ENCODE measurements around the gene SERTAD2.

The SERTAD2 gene

GRCh38 chr2:64650722-64651338 lies 2.9 kb downstream of the SERTAD2 start:
- intact Hi-C loops (cut with DNase I) = loop anchor here (5.0 kb wide), 1 partner anchor 116 kb away; no protein-coding TSS in a partner anchor
- no peak for DNase-seq

DNA sequence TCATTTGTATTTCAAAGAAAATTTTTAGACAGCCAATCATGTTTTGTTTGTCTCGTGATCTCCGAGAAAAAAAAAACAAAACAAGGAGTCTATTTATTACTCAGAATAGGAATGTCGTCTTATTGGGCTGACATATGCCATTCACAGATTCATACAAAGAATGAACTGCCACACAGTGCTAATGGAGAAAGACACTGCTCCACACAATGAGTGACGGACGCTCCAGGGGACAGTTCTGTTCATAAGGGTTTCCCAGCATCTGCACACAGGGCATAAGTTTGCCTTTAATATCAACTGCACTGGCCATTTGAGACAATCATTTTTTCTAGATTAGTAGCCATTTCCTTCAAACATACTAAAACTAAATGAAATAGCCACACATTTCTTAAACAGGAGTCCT lies 3.4 kb downstream of the SERTAD2 start:
- no peak for DNase-seq
- intact Hi-C loops (cut with DNase I) = loop anchor here (5.0 kb wide), 1 partner anchor 117 kb away; no protein-coding TSS in a partner anchor

DNA sequence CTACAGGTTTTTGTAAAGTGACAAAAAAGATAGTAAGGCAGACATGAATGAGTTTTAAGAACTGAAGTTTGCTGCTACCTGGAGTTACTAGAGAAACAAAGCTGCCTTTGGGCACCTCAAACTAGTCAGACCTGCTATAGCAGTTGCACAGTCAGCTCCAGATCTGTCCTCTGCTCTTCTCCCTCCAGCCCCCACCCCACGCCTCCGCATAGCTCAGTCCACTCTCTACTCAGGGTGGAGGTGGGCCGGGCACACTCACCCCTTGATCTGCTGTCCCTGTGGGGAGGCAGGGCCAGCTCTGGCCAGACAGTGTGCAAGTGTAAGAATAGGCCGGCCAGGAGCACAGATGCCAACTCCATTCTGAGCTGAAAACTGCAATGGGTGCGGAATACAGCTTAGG lies 4.1 kb downstream of the SERTAD2 start:
- intact Hi-C loops (cut with DNase I) = loop anchor here (5.0 to 10.0 kb wide), 2 partner anchors 118 to 185 kb away; no protein-coding TSS in a partner anchor
- DNase-seq = no peak

DNA sequence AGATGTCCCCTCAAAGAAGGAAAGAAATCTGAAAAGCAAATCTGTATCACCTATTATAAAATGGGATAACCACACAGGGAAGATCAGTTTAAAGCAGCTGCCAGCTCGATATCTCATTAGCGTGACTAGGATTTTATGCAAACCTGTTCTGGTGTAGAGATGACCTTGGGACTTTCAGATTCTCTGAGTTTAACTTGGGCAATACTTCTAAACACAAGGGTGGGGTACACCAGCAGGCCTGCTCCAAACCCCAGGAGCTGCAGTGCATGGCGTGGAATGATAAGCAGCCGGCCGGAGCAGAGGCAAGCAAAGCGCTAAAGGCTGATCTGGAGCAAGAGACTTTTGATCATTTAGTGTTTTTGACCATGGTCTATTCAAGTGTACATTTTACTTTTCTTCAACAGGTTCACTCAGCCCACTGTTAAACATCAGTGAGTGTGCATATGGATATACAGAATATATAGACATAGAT lies 4.7 kb downstream of the SERTAD2 start:
- DNase-seq = no peak
- intact Hi-C loops (cut with DNase I) = loop anchor here (10.0 kb wide), 1 partner anchor 186 kb away; no protein-coding TSS in a partner anchor

- intact Hi-C loops (cut with DNase I) = loop anchor here (1.0 to 10.0 kb wide), 2 partner anchors 189 to 219 kb away; no protein-coding TSS in a partner anchor
- DNase-seq = peak; percentile 74 to 98 (median 90)
Observed at GRCh38 chr2:64646007-64646880, 7.5 kb downstream of the SERTAD2 start.

DNA sequence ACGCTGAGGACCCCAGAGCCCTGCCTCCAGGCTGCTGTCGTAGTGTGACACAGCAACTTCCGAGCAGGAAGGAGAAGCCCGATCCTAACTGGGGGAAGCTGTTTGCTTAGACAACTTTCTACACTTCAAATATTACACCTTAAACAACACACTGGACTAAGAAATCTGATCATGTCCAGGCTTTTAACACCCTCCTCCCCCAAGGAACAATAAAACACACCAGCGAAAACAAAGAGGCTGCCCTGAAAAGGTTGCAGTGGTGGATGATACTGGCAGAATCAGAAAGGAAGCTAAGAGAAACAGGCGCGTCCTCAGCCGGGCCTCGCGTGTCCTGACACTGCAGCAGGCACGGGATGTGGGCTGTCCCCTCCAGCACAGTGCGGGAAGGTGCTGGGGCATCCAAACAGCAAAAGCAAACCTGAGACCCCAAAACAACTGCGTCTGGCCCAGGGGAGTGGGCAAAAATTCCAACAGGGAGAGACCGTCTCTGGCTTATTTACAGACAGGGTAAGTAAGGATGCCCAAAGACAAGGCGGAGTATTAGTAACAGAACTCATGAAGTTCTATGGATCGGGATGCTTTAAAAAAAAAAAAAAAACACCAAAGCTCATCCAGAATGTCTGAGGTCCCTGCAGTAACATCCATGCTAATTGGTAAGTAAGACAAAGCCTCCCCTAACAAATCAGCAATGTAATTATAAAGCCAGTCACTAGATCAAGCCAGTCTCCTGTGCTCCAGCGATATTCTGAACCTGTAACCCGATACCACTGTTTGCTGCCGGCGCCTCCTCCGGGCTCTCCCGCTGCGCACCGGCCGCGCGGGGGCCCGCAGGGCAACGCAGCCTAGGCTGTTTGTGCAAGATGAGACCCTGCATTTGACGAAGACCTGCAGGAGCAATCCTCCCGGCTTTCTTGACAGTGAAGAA lies 9.0 kb downstream of the SERTAD2 start:
- intact Hi-C loops (cut with DNase I) = loop anchor here (5.0 to 10.0 kb wide), 2 partner anchors 37 to 190 kb away; no protein-coding TSS in a partner anchor
- DNase-seq = peak in 2 of 10 donors; percentile 45 to 91

- intact Hi-C loops (cut with DNase I) = loop anchor here (5.0 to 10.0 kb wide), 2 partner anchors 37 to 191 kb away; no protein-coding TSS in a partner anchor
Observed at GRCh38 chr2:64643838-64644457, 9.8 kb downstream of the SERTAD2 start.

DNA sequence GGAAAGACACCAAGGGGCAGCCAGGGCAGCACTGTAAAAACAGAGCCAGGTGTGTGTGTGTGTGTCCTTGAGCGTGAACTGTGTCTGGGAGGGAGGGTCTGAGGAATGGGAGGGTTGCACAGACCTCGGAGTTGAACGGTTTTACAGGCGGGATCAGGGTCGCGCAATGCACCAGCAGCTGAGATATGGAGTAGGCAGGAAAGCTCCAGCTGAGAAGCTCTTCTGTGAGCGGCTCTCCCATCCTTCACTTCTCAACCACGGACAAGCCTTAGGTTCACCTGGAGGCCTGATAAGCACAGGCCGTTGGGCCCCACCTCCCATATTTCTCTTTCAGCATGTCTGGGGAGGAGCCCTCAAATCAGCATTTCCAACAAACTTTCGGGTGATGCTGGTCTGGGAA lies 12.1 kb downstream of the SERTAD2 start:
- no peak for DNase-seq
- intact Hi-C loops (cut with DNase I) = loop anchor here (5.0 to 10.0 kb wide), 2 partner anchors 34 to 193 kb away; no protein-coding TSS in a partner anchor

More at GRCh38 chr2:64643838-64644457, 9.8 kb downstream of the SERTAD2 start:
- no peak for DNase-seq

- no peak for DNase-seq
- intact Hi-C loops (cut with DNase I) = loop anchor here (5.0 to 10.0 kb wide), 2 partner anchors 33 to 194 kb away; no protein-coding TSS in a partner anchor
Observed at GRCh38 chr2:64640153-64641044, 13.3 kb downstream of the SERTAD2 start.

GRCh38 chr2:64639691-64640090 lies 14.0 kb downstream of the SERTAD2 start:
- intact Hi-C loops (cut with DNase I) = loop anchor here (5.0 to 10.0 kb wide), 2 partner anchors 32 to 195 kb away; no protein-coding TSS in a partner anchor
- DNase-seq = no peak

- intact Hi-C loops (cut with DNase I) = no loop called here
- no peak for DNase-seq
Observed at GRCh38 chr2:64638502-64639120, 15.1 kb downstream of the SERTAD2 start.

GRCh38 chr2:64637931-64638330 lies 15.8 kb downstream of the SERTAD2 start:
- intact Hi-C loops (cut with DNase I) = no loop called here

GRCh38 chr2:64637000-64637635 lies 16.6 kb downstream of the SERTAD2 start:
- intact Hi-C loops (cut with DNase I) = no loop called here
- no peak for DNase-seq

More at GRCh38 chr2:64637931-64638330, 15.8 kb downstream of the SERTAD2 start:
- DNase-seq = no peak

- intact Hi-C loops (cut with DNase I) = no loop called here
- peak in 1 of 10 donors; percentile 80 for DNase-seq
Observed at GRCh38 chr2:64635976-64636911, 17.5 kb downstream of the SERTAD2 start.

GRCh38 chr2:64634345-64635267 lies 19.1 kb downstream of the SERTAD2 start:
- no peak for DNase-seq
- intact Hi-C loops (cut with DNase I) = no loop called here

Measured in posterior cingulate gyrus (tissue), 11 donors.